Fibroblast of lung (primary cell): ENCODE results near the gene AFP. TPM values are rescaled to one million over a fixed set of nuclear protein-coding genes. Genes with fewer than 3 reads are reported as not detected.

Experiments used
- DNase-seq, 2 donors: peaks; one replicate each; pipeline versions ENCODE4 v3.0.0 to v3.0.0-alpha.2; 2010; ENCODE audit warnings: low read depth in 2 of 2
- H2AFZ ChIP-seq: 2 replicates; pipeline ENCODE4 v1.5.1; 2012; ENCODE audit warnings: low read length, control low read depth, inconsistent platforms
- H3K27ac ChIP-seq: 2 replicates; pipeline ENCODE4 v1.5.1; 2011; ENCODE audit warnings: low read length, control low read depth; ENCODE audit not compliant: insufficient read depth
- H3K27me3 ChIP-seq: 2 replicates; pipeline ENCODE4 v1.5.1; 2011; ENCODE audit warnings: mild to moderate bottlenecking, low read length; ENCODE audit not compliant: control insufficient read depth, insufficient read depth
- H3K36me3 ChIP-seq: 2 replicates; pipeline ENCODE4 v1.5.1; 2011; ENCODE audit warnings: low read length; ENCODE audit not compliant: control insufficient read depth, insufficient read depth
- H3K4me1 ChIP-seq: 2 replicates; pipeline ENCODE4 v1.5.1; 2011; ENCODE audit warnings: low read length; ENCODE audit not compliant: control insufficient read depth, insufficient read depth; ENCODE audit errors: extremely low read depth
- H3K4me2 ChIP-seq: 2 replicates; pipeline ENCODE4 v1.5.1; 2011; ENCODE audit warnings: low read length, control low read depth; ENCODE audit not compliant: insufficient read depth; ENCODE audit errors: extremely low read depth
- H3K4me3 ChIP-seq, 4 experiments: fragments of 200-600 bp in 1 of 4; sonication (generic) in 1 of 4; replicated peaks in 1 of 4; 2 replicates each; pipeline ENCODE4 v1.5.1; 2011 to 2016; ENCODE audit warnings: low read length in 4 of 4, low read depth in 3 of 4, mild to moderate bottlenecking in 3 of 4, control low read depth in 2 of 4, inconsistent platforms in 1 of 4, mixed read lengths in 1 of 4; ENCODE audit not compliant: insufficient read depth in 1 of 4; ENCODE audit errors: control extremely low read depth in 1 of 4
- H3K79me2 ChIP-seq: 2 replicates; pipeline ENCODE4 v1.5.1; 2012; ENCODE audit warnings: mild to moderate bottlenecking, low read length, inconsistent platforms; ENCODE audit not compliant: control insufficient read depth, insufficient read depth
- H3K9ac ChIP-seq: 2 replicates; pipeline ENCODE4 v1.5.1; 2011; ENCODE audit warnings: mild to moderate bottlenecking, low read length, control low read depth; ENCODE audit not compliant: insufficient read depth
- H3K9me3 ChIP-seq: 2 replicates; pipeline ENCODE4 v1.5.1; 2012; ENCODE audit warnings: low read depth, low read length; ENCODE audit not compliant: control insufficient read depth, insufficient read depth
- H4K20me1 ChIP-seq: 2 replicates; pipeline ENCODE4 v1.5.1; 2011; ENCODE audit warnings: low read length; ENCODE audit not compliant: control insufficient read depth, insufficient read depth; ENCODE audit errors: extremely low read depth
- CTCF ChIP-seq, 2 donors: IDR thresholded peaks in 1 of 2; conservative IDR thresholded peaks in 1 of 2; 1 replicate in 1 of 2; 2 replicates in 1 of 2; pipeline ENCODE4 v1.5.1; 2011 to 2012; ENCODE audit warnings: low read length in 2 of 2, control low read depth in 1 of 2, inconsistent platforms in 1 of 2, low read depth in 1 of 2, mild to moderate bottlenecking in 1 of 2
- EZH2 ChIP-seq: IDR thresholded peaks from 2 replicates; pipeline ENCODE4 v1.5.1; 2012; ENCODE audit warnings: low read length, control low read depth, mild to moderate bottlenecking; ENCODE audit errors: missing control alignments
- polyA plus RNA-seq, 2 donors: library from polyadenylated mRNA; depleted of rRNA in 1 of 2; stranded (reverse) in 1 of 2; unstranded in 1 of 2; fragments of >200 nt; gene quantifications; 2 replicates each; pipeline ENCODE4 v1.2.1, GENCODE V29; 2011 to 2012; ENCODE audit warnings: missing spikeins in 1 of 2
- total RNA-seq: library from RNA; depleted of rRNA; stranded (reverse); fragments of >200 nt; gene quantifications from 2 replicates; pipeline ENCODE4 v1.2.1, GENCODE V29; 2014

The AFP gene
- total and polyA plus RNA-seq, 2 donors (not counting 1 experiment from before 2014, with no cell fraction given), result 0.35 to 0.83 TPM

- TF ChIP-seq EZH2, result no peak
- no peaks in the 10 kb centered on the region for H3K4me1 ChIP-seq
Observed at GRCh38 chr4:73485596-73485995, 49.6 kb downstream of the AFP start.

GRCh38 chr4:73486497-73486896, 50.5 kb downstream of the AFP start:
- Histone ChIP-seq H3K9me3 (no peaks in the 10 kb centered on the region), H3K79me2 (no peaks in the 10 kb centered on the region), H4K20me1 (no peaks in the 10 kb centered on the region), H3K4me1 (no peaks in the 10 kb centered on the region), H3K4me3 (no peak overlapping the region), H3K9ac (no peak overlapping the region), H3K27ac (no peak overlapping the region), H3K36me3 (no peaks in the 10 kb centered on the region), H3K27me3 (no peaks in the 10 kb centered on the region), H2AFZ (no peak overlapping the region), H3K4me2 (no peak overlapping the region)
- no peak for DNase-seq
- TF ChIP-seq CTCF (conservative IDR thresholded peaks at IDR 0.05 in 1 of 2, IDR thresholded peaks at IDR 0.05 in 1 of 2; ENCODE audit: low read depth in 1 of 2, low read length in 2 of 2) (no peak), EZH2 (no peak)

More at GRCh38 chr4:73485596-73485995, 49.6 kb downstream of the AFP start:
- H3K27me3 ChIP-seq, result no peaks in the 10 kb centered on the region
- no peak overlapping the region for H3K4me2 ChIP-seq
- no peaks in the 10 kb centered on the region for H3K36me3 ChIP-seq
- H4K20me1 ChIP-seq, result no peaks in the 10 kb centered on the region
- no peaks in the 10 kb centered on the region for H3K79me2 ChIP-seq
- H3K27ac ChIP-seq, result no peak overlapping the region
- H3K9ac ChIP-seq, result no peak overlapping the region
- H3K4me3 ChIP-seq, result no peak overlapping the region
- H3K9me3 ChIP-seq, result no peaks in the 10 kb centered on the region
- H2AFZ ChIP-seq, result no peak overlapping the region
- DNase-seq, result no peak

- Histone ChIP-seq H3K4me1 (no peaks in the 10 kb centered on the region), H2AFZ (no peak overlapping the region), H3K27me3 (peaks cover under 1% of the 10 kb centered on the region), H3K9ac (no peak overlapping the region), H3K27ac (no peak overlapping the region), H3K36me3 (no peaks in the 10 kb centered on the region), H4K20me1 (no peaks in the 10 kb centered on the region), H3K79me2 (no peaks in the 10 kb centered on the region), H3K4me3 (no peak overlapping the region), H3K9me3 (no peaks in the 10 kb centered on the region), H3K4me2 (no peak overlapping the region)
- TF ChIP-seq CTCF (conservative IDR thresholded peaks at IDR 0.05 in 1 of 2, IDR thresholded peaks at IDR 0.05 in 1 of 2; ENCODE audit: low read depth in 1 of 2, low read length in 2 of 2), result no peak
- TF ChIP-seq EZH2, result no peak
- no peak for DNase-seq
Observed at GRCh38 chr4:73487233-73487632, 51.2 kb downstream of the AFP start.
